ENCODE data around the gene LKAAEAR1. TPM values are rescaled to one million over a fixed set of nuclear protein-coding genes. Genes with fewer than 3 reads are reported as not detected.

Gene LKAAEAR1
- total and polyA plus RNA-seq, 2 of the 13 experiments (the other 11 are each of a cell fraction or from before 2014, with no cell fraction given) = not detected

DNA sequence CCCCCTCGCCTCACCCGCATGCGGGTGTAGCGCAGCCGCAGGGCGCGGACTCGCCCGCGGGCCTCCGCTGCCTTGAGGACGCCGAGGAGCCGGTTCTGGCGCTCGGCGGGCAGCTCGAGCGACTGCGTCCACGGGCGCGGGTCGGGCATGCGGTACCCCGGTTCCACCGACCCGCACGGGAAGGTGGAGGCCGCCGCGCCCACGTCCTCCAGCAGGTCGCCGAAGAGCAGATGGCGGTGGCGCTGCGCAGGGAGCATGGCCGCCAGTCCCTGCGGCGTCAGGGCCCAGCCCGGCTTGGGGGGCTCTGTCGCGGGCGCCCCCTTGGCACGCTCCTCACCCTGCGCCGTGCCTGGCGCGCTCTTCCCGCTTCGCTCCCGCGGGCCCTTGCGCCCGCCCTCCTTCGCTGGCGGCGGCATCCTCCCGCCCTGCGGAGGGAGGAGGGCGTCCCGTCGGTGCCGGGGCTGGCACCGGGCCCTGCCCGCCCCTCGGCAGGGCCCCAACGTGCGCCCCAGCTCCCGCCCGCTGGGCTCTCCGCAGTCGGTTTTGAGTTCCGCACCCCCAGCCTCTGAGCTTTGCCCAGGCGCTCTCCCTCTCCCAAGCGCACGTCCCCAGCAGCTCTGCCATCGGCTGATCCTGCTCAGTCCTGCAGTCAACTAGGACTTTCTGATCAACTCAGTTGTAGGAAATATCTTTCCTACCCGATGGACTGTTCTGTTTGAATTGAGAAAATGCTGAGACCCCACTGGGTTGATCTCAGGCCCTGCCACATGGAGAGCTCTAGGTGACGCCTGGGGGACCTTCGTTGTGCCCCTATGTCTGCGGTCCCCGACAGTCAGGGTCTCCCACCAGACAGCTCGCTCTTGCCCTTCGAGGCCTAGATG, at the start of gene LKAAEAR1 (continued):
- TF ChIP-seq, protein P1, sequence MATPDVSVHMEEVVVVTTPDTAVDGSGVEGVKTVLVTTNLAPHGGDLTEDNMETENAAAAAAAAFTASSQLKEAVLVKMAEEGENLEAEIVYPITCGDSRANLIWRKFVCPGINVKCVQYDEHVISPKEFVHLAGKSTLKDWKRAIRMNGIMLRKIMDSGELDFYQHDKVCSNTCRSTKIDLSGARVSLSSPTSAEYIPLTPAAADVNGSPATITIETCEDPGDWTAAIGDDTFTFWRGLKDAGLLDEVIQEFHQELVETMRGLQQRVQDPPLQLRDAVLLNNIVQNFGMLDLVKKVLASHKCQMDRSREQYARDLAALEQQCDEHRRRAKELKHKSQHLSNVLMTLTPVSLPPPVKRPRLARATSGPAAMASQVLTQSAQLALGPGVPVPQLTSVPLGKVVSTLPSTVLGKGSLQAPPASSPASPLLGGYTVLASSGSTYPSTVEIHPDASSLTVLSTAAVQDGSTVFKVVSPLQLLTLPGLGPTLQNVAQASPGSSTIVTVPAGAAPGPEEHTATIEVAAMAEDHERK (CRISPR knock-in tag; IDR thresholded peaks at IDR 0.05; ENCODE audit: low read depth) = no peak
- TF ChIP-seq, protein P2, sequence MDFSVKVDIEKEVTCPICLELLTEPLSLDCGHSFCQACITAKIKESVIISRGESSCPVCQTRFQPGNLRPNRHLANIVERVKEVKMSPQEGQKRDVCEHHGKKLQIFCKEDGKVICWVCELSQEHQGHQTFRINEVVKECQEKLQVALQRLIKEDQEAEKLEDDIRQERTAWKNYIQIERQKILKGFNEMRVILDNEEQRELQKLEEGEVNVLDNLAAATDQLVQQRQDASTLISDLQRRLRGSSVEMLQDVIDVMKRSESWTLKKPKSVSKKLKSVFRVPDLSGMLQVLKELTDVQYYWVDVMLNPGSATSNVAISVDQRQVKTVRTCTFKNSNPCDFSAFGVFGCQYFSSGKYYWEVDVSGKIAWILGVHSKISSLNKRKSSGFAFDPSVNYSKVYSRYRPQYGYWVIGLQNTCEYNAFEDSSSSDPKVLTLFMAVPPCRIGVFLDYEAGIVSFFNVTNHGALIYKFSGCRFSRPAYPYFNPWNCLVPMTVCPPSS (IDR thresholded peaks at IDR 0.05) = no peak
- TF ChIP-seq ZNF564 (CRISPR knock-in tag; IDR thresholded peaks at IDR 0.05) (no peak; the same call in 1 of the 2 replicates), ZNF350 (CRISPR knock-in tag; IDR thresholded peaks at IDR 0.05; ENCODE audit: borderline replicate concordance, low read depth) (peak; percentile 12; the same call in 1 of the 2 replicates), ZNF34 (CRISPR knock-in tag; IDR thresholded peaks at IDR 0.05; ENCODE audit: borderline replicate concordance) (0 out of 2 replicates have a peak, but pooled peaks have one; percentile 52), SCMH1 (CRISPR knock-in tag; IDR thresholded peaks at IDR 0.05; ENCODE audit: borderline replicate concordance) (no peak), PAX8 (CRISPR knock-in tag; IDR thresholded peaks at IDR 0.05; ENCODE audit: borderline replicate concordance) (0 out of 2 replicates have a peak, but pooled peaks have one; percentile 49), ZNF143 (CRISPR knock-in tag; IDR thresholded peaks at IDR 0.05) (no peak; the same call in 1 of the 2 replicates), NFRKB (IDR thresholded peaks at IDR 0.05) (no peak), ZFX (CRISPR knock-in tag; IDR thresholded peaks at IDR 0.05; ENCODE audit: low read depth) (peak; percentile 64), ZNF607 (CRISPR knock-in tag; IDR thresholded peaks at IDR 0.05; ENCODE audit: borderline replicate concordance) (0 out of 2 replicates have a peak, but pooled peaks have one; percentile 40), ZBTB38 (CRISPR knock-in tag; IDR thresholded peaks at IDR 0.05) (peak; percentile 48; the same call in 1 of the 2 replicates), KLF6 (CRISPR knock-in tag; IDR thresholded peaks at IDR 0.05) (no peak), EED (CRISPR knock-in tag; IDR thresholded peaks at IDR 0.05) (peak; percentile 43; the same call in 1 of the 2 replicates), ZFY (CRISPR knock-in tag; IDR thresholded peaks at IDR 0.05) (0 out of 2 replicates have a peak, but pooled peaks have one; percentile 12), PITX1 (CRISPR knock-in tag; IDR thresholded peaks at IDR 0.05) (no peak), ZSCAN29 (CRISPR knock-in tag; conservative IDR thresholded peaks at IDR 0.05) (peak; percentile 30; the same call in 1 of the 2 replicates), TEAD3 (CRISPR knock-in tag; optimal IDR thresholded peaks at IDR 0.05; ENCODE audit: borderline replicate concordance) (peak; percentile 3)
- TF ChIP-seq, protein P3, sequence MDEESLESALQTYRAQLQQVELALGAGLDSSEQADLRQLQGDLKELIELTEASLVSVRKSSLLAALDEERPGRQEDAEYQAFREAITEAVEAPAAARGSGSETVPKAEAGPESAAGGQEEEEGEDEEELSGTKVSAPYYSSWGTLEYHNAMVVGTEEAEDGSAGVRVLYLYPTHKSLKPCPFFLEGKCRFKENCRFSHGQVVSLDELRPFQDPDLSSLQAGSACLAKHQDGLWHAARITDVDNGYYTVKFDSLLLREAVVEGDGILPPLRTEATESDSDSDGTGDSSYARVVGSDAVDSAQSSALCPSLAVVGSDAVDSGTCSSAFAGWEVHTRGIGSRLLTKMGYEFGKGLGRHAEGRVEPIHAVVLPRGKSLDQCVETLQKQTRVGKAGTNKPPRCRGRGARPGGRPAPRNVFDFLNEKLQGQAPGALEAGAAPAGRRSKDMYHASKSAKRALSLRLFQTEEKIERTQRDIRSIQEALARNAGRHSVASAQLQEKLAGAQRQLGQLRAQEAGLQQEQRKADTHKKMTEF (CRISPR knock-in tag; IDR thresholded peaks at IDR 0.05) = 0 out of 2 replicates have a peak, but pooled peaks have one; percentile 7
- TF ChIP-seq, protein P4, sequence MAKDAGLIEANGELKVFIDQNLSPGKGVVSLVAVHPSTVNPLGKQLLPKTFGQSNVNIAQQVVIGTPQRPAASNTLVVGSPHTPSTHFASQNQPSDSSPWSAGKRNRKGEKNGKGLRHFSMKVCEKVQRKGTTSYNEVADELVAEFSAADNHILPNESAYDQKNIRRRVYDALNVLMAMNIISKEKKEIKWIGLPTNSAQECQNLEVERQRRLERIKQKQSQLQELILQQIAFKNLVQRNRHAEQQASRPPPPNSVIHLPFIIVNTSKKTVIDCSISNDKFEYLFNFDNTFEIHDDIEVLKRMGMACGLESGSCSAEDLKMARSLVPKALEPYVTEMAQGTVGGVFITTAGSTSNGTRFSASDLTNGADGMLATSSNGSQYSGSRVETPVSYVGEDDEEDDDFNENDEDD (CRISPR knock-in tag; IDR thresholded peaks at IDR 0.05; ENCODE audit: borderline replicate concordance) = peak; percentile 20
- TF ChIP-seq, protein P5, sequence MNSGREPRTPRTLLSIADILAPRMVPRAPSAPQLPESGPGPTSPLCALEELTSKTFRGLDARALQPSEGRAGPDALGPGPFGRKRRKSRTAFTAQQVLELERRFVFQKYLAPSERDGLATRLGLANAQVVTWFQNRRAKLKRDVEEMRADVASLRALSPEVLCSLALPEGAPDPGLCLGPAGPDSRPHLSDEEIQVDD (CRISPR knock-in tag; IDR thresholded peaks at IDR 0.05; ENCODE audit: borderline replicate concordance) = 0 out of 2 replicates have a peak, but pooled peaks have one; percentile 19
- TF ChIP-seq, protein P6, sequence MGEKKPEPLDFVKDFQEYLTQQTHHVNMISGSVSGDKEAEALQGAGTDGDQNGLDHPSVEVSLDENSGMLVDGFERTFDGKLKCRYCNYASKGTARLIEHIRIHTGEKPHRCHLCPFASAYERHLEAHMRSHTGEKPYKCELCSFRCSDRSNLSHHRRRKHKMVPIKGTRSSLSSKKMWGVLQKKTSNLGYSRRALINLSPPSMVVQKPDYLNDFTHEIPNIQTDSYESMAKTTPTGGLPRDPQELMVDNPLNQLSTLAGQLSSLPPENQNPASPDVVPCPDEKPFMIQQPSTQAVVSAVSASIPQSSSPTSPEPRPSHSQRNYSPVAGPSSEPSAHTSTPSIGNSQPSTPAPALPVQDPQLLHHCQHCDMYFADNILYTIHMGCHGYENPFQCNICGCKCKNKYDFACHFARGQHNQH (CRISPR knock-in tag; IDR thresholded peaks at IDR 0.05) = no peak

Measured in HepG2 (cell line).